IPS-NIHi11 (cell line): ENCODE measurements around the gene PREP.
"Not testable (repeated sequence)": the region's sequence is repeated elsewhere in the genome, so short reads cannot be mapped to it uniquely, and the experiment has no call there.

Experiments used
- DNase-seq: peaks from one replicate; pipeline ENCODE4 v3.0.0; 2012; ENCODE audit warnings: mixed read lengths, low spot score

The PREP gene

GRCh38 chr6:105269390-105269789 lies 133.5 kb downstream of the PREP start:
- DNase-seq = no peak

GRCh38 chr6:105263685-105264610 lies 138.9 kb downstream of the PREP start:
- DNase-seq = no peak

- no peak for DNase-seq
Observed at GRCh38 chr6:105259913-105260889, 142.7 kb downstream of the PREP start.

GRCh38 chr6:105258816-105259215 lies 144.1 kb downstream of the PREP start:
- DNase-seq = no peak

- DNase-seq = no peak
Observed at GRCh38 chr6:105257340-105257739, 145.5 kb downstream of the PREP start.

- no peak for DNase-seq
Observed at GRCh38 chr6:105256619-105257018, 146.3 kb downstream of the PREP start.

GRCh38 chr6:105253787-105254186 lies 149.1 kb downstream of the PREP start:
- no peak for DNase-seq

- no peak for DNase-seq
Observed at GRCh38 chr6:105251689-105252088, 151.2 kb downstream of the PREP start.

GRCh38 chr6:105250533-105250932 lies 152.3 kb downstream of the PREP start:
- no peak for DNase-seq

- DNase-seq = no peak
Observed at GRCh38 chr6:105243487-105243886, 159.4 kb downstream of the PREP start.

GRCh38 chr6:105235155-105235554 lies 167.7 kb downstream of the PREP start:
- DNase-seq = no peak

GRCh38 chr6:105231771-105232170 lies 171.1 kb downstream of the PREP start:
- DNase-seq = not testable (repeated sequence)
